SK-N-SH (cell line): ENCODE measurements around the gene FEM1B. TPM values are rescaled to one million over a fixed set of nuclear protein-coding genes. Genes with fewer than 3 reads are reported as not detected.

ENCODE experiments used
- CTCF ChIA-PET: fragments of 300-600, 350-600 bp; formaldehyde crosslinking; extraction: SDS; loops from one replicate; lab custom pipeline; 2021; lab: Yijun Ruan, JAX
- POLR2A ChIA-PET: fragments of 350-600 bp; sonication (Branson Sonifier 250); formaldehyde crosslinking; extraction: SDS; loops from one replicate; lab custom pipeline; 2020; ENCODE audit warnings: antibody characterized with exemption, inconsistent platforms; lab: Yijun Ruan, JAX
- DNase-seq: peaks from one replicate; pipeline ENCODE4 v3.0.0; 2012
- H2AFZ ChIP-seq: fragments of 200-600 bp; sonication (generic); 2 replicates; pipeline ENCODE4 v1.8.1; 2016; ENCODE audit warnings: antibody characterized with exemption, mild to moderate bottlenecking, low read depth
- H3F3A ChIP-seq: fragments of 200-600 bp; sonication (generic); replicated peaks from 2 replicates; pipeline ENCODE3; 2016; ENCODE audit warnings: antibody characterized with exemption, mild to moderate bottlenecking; ENCODE audit not compliant: insufficient read depth
- H3K27ac ChIP-seq, 2 experiments: fragments of 200-500 bp in 1 of 2; fragments of 200-600 bp in 1 of 2; sonication (Bioruptor generic) in 1 of 2; sonication (generic), shearing (Covaris generic) in 1 of 2; 2 replicates each; pipeline versions ENCODE4 v1.5.1 to v1.6.1; 2014 to 2016; ENCODE audit warnings: low read depth in 2 of 2, inconsistent platforms in 1 of 2, low read length in 1 of 2, mild to moderate bottlenecking in 1 of 2, mixed read lengths in 1 of 2
- H3K27me3 ChIP-seq: fragments of 200-600 bp; sonication (generic), shearing (Covaris generic); 2 replicates; pipeline ENCODE4 v1.6.1; 2016; ENCODE audit warnings: mixed run types; ENCODE audit not compliant: insufficient read depth
- H3K36me3 ChIP-seq, 2 experiments: fragments of 200-500 bp in 1 of 2; fragments of 200-600 bp in 1 of 2; sonication (Bioruptor generic) in 1 of 2; sonication (generic) in 1 of 2; replicated peaks in 1 of 2; 2 replicates each; pipeline versions ENCODE3 to v1.5.1; 2014 to 2016; ENCODE audit warnings: low read length in 1 of 2, mild to moderate bottlenecking in 1 of 2; ENCODE audit not compliant: insufficient read depth in 2 of 2, control insufficient read depth in 1 of 2
- H3K4me1 ChIP-seq, 2 experiments: fragments of 200-500 bp in 1 of 2; fragments of 200-600 bp in 1 of 2; sonication (Bioruptor generic) in 1 of 2; sonication (generic), shearing (Covaris generic) in 1 of 2; 2 replicates each; pipeline versions ENCODE4 v1.5.1 to v1.6.1; 2014 to 2016; ENCODE audit warnings: low read depth in 1 of 2, low read length in 1 of 2, mixed run types in 1 of 2; ENCODE audit not compliant: insufficient read depth in 2 of 2, control insufficient read depth in 1 of 2
- H3K4me2 ChIP-seq: fragments of 200-600 bp; sonication (generic), shearing (Covaris generic); 2 replicates; pipeline ENCODE4 v1.6.1; 2017; ENCODE audit warnings: mixed run types
- H3K4me3 ChIP-seq, 2 experiments: fragments of 200-500 bp in 1 of 2; fragments of 200-600 bp in 1 of 2; sonication (Bioruptor generic) in 1 of 2; sonication (generic), shearing (Covaris generic) in 1 of 2; 2 replicates each; pipeline versions ENCODE4 v1.5.1 to v1.8.1; 2014 to 2016; ENCODE audit warnings: low read depth in 2 of 2, inconsistent platforms in 1 of 2, low read length in 1 of 2, mild to moderate bottlenecking in 1 of 2, mixed read lengths in 1 of 2, moderate library complexity in 1 of 2
- H3K79me2 ChIP-seq: fragments of 200-600 bp; sonication (generic); 2 replicates; pipeline ENCODE4 v1.8.1; 2017; ENCODE audit warnings: mild to moderate bottlenecking; ENCODE audit not compliant: insufficient read depth
- H3K9ac ChIP-seq: fragments of 200-600 bp; sonication (generic); 2 replicates; pipeline ENCODE4 v1.6.1; 2017; ENCODE audit warnings: mixed run types
- H3K9me2 ChIP-seq: fragments of 200-600 bp; sonication (generic); 2 replicates; pipeline ENCODE4 v1.6.1; 2017; ENCODE audit warnings: mixed run types
- H3K9me3 ChIP-seq: fragments of 200-600 bp; sonication (generic); 2 replicates; pipeline ENCODE4 v1.6.1; 2017; ENCODE audit warnings: mixed run types, mild to moderate bottlenecking, moderate library complexity
- H4K20me1 ChIP-seq: fragments of 200-600 bp; sonication (generic); 2 replicates; pipeline ENCODE4 v1.6.1; 2017; ENCODE audit warnings: mild to moderate bottlenecking, mixed run types; ENCODE audit not compliant: insufficient read depth
- CHD2 ChIP-seq: fragments of 150-350 bp; IDR thresholded peaks from 2 replicates; pipeline ENCODE4 v1.6.1; 2018; ENCODE audit warnings: low read length; ENCODE audit not compliant: partially characterized antibody
- EP300 ChIP-seq, 2 experiments: IDR thresholded peaks; 2 replicates each; pipeline versions ENCODE4 v1.4.0 to v1.6.1; 2012; ENCODE audit warnings: borderline replicate concordance in 1 of 2, low read depth in 1 of 2, low read length in 1 of 2
- EZH2phosphoT487 ChIP-seq: fragments of 200-600 bp; sonication (generic); IDR thresholded peaks from 2 replicates; pipeline ENCODE4 v1.6.1; 2017; ENCODE audit warnings: low read depth, mixed run types, mild to moderate bottlenecking, antibody characterized with exemption, moderate library complexity, borderline replicate concordance
- FOSL2 ChIP-seq: IDR thresholded peaks from 2 replicates; pipeline ENCODE4 v1.4.0; 2012; ENCODE audit warnings: low read depth, mild to moderate bottlenecking, moderate library complexity, borderline replicate concordance
- FOXM1 ChIP-seq: IDR thresholded peaks from 2 replicates; pipeline ENCODE4 v1.4.0; 2012; ENCODE audit warnings: low read depth, mild to moderate bottlenecking
- JUND ChIP-seq: IDR thresholded peaks from 2 replicates; pipeline ENCODE4 v1.4.0; 2012
- MEF2A ChIP-seq: IDR thresholded peaks from 2 replicates; pipeline ENCODE4 v1.4.0; 2012; ENCODE audit warnings: low read depth, borderline replicate concordance
- MXI1 ChIP-seq: IDR thresholded peaks from 2 replicates; pipeline ENCODE4 v1.6.1; 2012; ENCODE audit warnings: mild to moderate bottlenecking, low read depth, low read length, improper control_type of control experiment
- NFIC ChIP-seq: IDR thresholded peaks from 2 replicates; pipeline ENCODE4 v1.4.0; 2012; ENCODE audit warnings: borderline replicate concordance
- NRF1 ChIP-seq: IDR thresholded peaks from 2 replicates; pipeline ENCODE4 v1.6.1; 2012; ENCODE audit warnings: low read depth, mild to moderate bottlenecking, low read length
- RAD21 ChIP-seq: IDR thresholded peaks from 2 replicates; pipeline ENCODE4 v1.6.1; 2012; ENCODE audit warnings: mild to moderate bottlenecking, low read length
- RCOR1 ChIP-seq: fragments of 150-350 bp; IDR thresholded peaks from 2 replicates; pipeline ENCODE4 v1.6.1; 2017; ENCODE audit warnings: antibody characterized with exemption, low read length
- RXRA ChIP-seq: IDR thresholded peaks from 2 replicates; pipeline ENCODE4 v1.4.0; 2012; ENCODE audit warnings: low read depth, mild to moderate bottlenecking, borderline replicate concordance
- SMC3 ChIP-seq: IDR thresholded peaks from 2 replicates; pipeline ENCODE4 v1.6.1; 2012; ENCODE audit warnings: low read depth, low read length, improper control_type of control experiment
- TEAD4 ChIP-seq: IDR thresholded peaks from 2 replicates; pipeline ENCODE4 v1.4.0; 2012; ENCODE audit warnings: mild to moderate bottlenecking, borderline replicate concordance; ENCODE audit not compliant: insufficient read depth
- YY1 ChIP-seq: IDR thresholded peaks from 2 replicates; pipeline ENCODE4 v1.4.0; 2012; ENCODE audit warnings: low read depth, mild to moderate bottlenecking
- WGBS: methylation state at CpG from one replicate; pipeline ENCODE4 v1.1.6; 2017; ENCODE audit warnings: low lambda C conversion rate; 5-methylcytosine and 5-hydroxymethylcytosine counted together
- polyA plus RNA-seq, 3 experiments: library from polyadenylated mRNA; depleted of rRNA; stranded (reverse); fragments of >200 nt; gene quantifications; 2 replicates each; pipeline ENCODE4 v1.2.3, GENCODE V29; 2012
- TF ChIP-seq, protein P1 (sequence below): IDR thresholded peaks from 2 replicates; pipeline ENCODE4 v1.6.1; 2012; ENCODE audit warnings: mild to moderate bottlenecking, low read depth, low read length, moderate library complexity
- TF ChIP-seq, protein P2 (sequence below): IDR thresholded peaks from 2 replicates; pipeline ENCODE4 v1.4.0; 2012; ENCODE audit warnings: low read depth, borderline replicate concordance
- TF ChIP-seq, protein P3 (sequence below): fragments of 200-600 bp; sonication (generic); IDR thresholded peaks from 2 replicates; pipeline ENCODE4 v1.6.1; 2017; ENCODE audit warnings: antibody characterized with exemption, mild to moderate bottlenecking, moderate library complexity

FEM1B gene
- polyA plus RNA-seq, 1 of the 3 experiments (the other 2 are of a cell fraction): 14.0 TPM

DNA sequence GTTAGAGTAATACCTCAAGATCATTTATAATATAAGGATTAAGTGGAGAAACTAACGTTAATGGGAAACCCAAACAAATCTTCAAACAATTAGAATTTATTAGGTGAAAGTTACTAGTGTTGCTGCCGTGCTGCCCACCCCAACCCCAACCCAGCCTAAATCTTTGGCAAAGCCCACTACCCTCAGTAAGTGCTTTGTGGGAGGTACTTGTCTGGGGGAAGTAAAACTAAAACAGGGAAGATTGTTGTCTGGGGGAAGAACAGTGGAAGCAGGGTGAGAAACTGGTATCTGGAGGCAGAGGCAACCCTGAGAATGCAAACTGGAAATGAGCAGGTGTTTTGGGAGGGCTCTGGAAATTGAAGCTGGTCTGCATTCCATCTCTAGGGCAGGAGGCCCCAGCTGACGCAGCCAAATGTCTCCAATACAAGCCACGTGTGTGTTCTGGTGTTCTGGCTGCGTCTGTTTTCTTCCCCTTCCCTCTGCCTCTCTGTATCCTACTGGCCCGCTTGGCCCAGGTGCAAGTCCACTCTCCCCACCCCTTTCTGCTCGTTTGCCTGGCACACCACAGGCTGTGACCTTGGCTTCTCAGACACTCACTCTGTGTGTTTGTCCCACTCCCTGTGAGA, 32.7 kb downstream of the FEM1B start:
- ChIA-PET POLR2A (interaction anchor here (1.8 kb wide), 1 partner anchor 33 kb away, joined by 5 read pairs; the partner anchor contains the start of gene FEM1B), CTCF (interaction anchor here (0.7 to 1.4 kb wide), 2 partner anchors 58 to 566 kb away, joined by 3 read pairs; no protein-coding TSS in a partner anchor)
- H3K4me3 ChIP-seq: no peak overlapping the region
- no peaks in the 10 kb centered on the region for H4K20me1 ChIP-seq
- WGBS: 78% methylated on average over 7 of the region's 7 CpGs
- H3F3A ChIP-seq: no peaks in the 10 kb centered on the region
- no peaks in the 10 kb centered on the region for H3K9me3 ChIP-seq
- no peaks in the 10 kb centered on the region for H3K79me2 ChIP-seq
- no peak overlapping the region for H2AFZ ChIP-seq
- H3K4me1 ChIP-seq: peaks cover 0 to 9% of the 10 kb centered on the region in 2 experiments; a peak in 1 of 4 replicates
- H3K9me2 ChIP-seq: no peaks in the 10 kb centered on the region
- peak; percentile 21 for DNase-seq
- no peaks in the 10 kb centered on the region for H3K27me3 ChIP-seq
- H3K4me2 ChIP-seq: no peak overlapping the region
- TF ChIP-seq RXRA: no peak
- 0 out of 2 replicates have a peak, but pooled peaks have one; percentile 41 for TF ChIP-seq MXI1
- TF ChIP-seq CHD2: peak; percentile 8
- TF ChIP-seq NRF1: no peak
- no peak for TF ChIP-seq FOXM1
- TF ChIP-seq EP300 (IDR thresholded peaks at IDR 0.05; ENCODE audit: borderline replicate concordance in 1 of 2, low read depth in 1 of 2, low read length in 1 of 2): 0 out of 4 replicates have a peak, but pooled peaks of 1 of the 2 experiments have one; percentile 12
- TF ChIP-seq, protein P1, sequence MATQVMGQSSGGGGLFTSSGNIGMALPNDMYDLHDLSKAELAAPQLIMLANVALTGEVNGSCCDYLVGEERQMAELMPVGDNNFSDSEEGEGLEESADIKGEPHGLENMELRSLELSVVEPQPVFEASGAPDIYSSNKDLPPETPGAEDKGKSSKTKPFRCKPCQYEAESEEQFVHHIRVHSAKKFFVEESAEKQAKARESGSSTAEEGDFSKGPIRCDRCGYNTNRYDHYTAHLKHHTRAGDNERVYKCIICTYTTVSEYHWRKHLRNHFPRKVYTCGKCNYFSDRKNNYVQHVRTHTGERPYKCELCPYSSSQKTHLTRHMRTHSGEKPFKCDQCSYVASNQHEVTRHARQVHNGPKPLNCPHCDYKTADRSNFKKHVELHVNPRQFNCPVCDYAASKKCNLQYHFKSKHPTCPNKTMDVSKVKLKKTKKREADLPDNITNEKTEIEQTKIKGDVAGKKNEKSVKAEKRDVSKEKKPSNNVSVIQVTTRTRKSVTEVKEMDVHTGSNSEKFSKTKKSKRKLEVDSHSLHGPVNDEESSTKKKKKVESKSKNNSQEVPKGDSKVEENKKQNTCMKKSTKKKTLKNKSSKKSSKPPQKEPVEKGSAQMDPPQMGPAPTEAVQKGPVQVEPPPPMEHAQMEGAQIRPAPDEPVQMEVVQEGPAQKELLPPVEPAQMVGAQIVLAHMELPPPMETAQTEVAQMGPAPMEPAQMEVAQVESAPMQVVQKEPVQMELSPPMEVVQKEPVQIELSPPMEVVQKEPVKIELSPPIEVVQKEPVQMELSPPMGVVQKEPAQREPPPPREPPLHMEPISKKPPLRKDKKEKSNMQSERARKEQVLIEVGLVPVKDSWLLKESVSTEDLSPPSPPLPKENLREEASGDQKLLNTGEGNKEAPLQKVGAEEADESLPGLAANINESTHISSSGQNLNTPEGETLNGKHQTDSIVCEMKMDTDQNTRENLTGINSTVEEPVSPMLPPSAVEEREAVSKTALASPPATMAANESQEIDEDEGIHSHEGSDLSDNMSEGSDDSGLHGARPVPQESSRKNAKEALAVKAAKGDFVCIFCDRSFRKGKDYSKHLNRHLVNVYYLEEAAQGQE: no peak
- no peak for TF ChIP-seq SMC3
- TF ChIP-seq TEAD4: no peak
- peak; percentile 51; the same call in 1 of the 2 replicates for TF ChIP-seq RCOR1
- H3K9ac ChIP-seq: no peak overlapping the region
- H3K36me3 ChIP-seq: no peaks in the 10 kb centered on the region
- no peak overlapping the region for H3K27ac ChIP-seq

DNA sequence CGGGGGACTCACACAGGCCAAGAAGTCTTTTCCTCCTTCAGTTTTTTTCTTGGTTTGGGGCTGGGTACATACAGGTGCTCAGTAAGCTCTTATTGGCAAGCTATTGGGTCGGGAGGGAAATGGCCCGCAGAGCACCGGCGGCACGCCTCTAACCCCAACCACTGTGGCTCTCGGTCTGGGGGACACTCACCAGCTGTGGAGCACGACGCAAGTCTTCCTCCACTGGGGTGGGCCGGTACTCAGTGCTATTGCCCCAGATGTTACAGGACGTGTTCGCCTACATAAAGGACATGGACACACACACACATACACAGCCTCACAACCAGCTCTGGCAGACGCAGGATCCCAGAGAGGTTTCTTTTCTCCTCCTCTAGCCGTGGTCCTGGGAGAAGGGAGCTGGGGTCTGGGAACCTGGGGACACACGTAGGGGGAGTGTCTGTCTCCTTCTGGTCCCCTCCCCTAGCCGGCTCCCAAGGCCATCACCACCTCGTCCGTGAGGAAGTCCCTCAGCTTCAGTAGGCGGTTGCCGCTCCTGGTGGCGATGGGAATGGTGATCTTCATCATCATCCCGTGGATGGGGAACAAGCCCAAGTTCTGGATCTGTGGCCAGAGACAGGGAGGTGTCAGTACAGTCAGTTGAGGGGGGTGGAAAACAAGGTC, 33.4 kb downstream of the FEM1B start:
- no peaks in the 10 kb centered on the region for H3K9me2 ChIP-seq
- no peaks in the 10 kb centered on the region for H3F3A ChIP-seq
- H2AFZ ChIP-seq: no peak overlapping the region
- H4K20me1 ChIP-seq: no peaks in the 10 kb centered on the region
- H3K9me3 ChIP-seq: no peaks in the 10 kb centered on the region
- CTCF ChIA-PET: interaction anchor here (0.7 to 2.7 kb wide), 6 partner anchors 58 to 614 kb away, joined by 3 to 12 read pairs (median 3); no protein-coding TSS in a partner anchor
- no peaks in the 10 kb centered on the region for H3K27me3 ChIP-seq
- H3K36me3 ChIP-seq: no peaks in the 10 kb centered on the region
- no peaks in the 10 kb centered on the region for H3K79me2 ChIP-seq
- no peak overlapping the region for H3K9ac ChIP-seq
- peaks cover 0 to 9% of the 10 kb centered on the region in 2 experiments; a peak in 1 of 4 replicates for H3K4me1 ChIP-seq
- H3K4me2 ChIP-seq: no peak overlapping the region
- H3K4me3 ChIP-seq: no peak overlapping the region
- H3K27ac ChIP-seq: no peak overlapping the region
- POLR2A ChIA-PET: interaction anchor here (1.8 kb wide), 1 partner anchor 34 kb away, joined by 5 read pairs; the partner anchor contains the start of gene FEM1B
- DNase-seq: no peak
- WGBS: 90% methylated on average over 15 of the region's 22 CpGs
- TF ChIP-seq JUND: no peak
- TF ChIP-seq MEF2A: no peak
- TF ChIP-seq, protein P2, sequence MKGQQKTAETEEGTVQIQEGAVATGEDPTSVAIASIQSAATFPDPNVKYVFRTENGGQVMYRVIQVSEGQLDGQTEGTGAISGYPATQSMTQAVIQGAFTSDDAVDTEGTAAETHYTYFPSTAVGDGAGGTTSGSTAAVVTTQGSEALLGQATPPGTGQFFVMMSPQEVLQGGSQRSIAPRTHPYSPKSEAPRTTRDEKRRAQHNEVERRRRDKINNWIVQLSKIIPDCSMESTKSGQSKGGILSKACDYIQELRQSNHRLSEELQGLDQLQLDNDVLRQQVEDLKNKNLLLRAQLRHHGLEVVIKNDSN: no peak
- TF ChIP-seq RXRA: no peak
- no peak for TF ChIP-seq NFIC
- no peak for TF ChIP-seq RCOR1
- TF ChIP-seq CHD2: no peak
- TF ChIP-seq, protein P3, sequence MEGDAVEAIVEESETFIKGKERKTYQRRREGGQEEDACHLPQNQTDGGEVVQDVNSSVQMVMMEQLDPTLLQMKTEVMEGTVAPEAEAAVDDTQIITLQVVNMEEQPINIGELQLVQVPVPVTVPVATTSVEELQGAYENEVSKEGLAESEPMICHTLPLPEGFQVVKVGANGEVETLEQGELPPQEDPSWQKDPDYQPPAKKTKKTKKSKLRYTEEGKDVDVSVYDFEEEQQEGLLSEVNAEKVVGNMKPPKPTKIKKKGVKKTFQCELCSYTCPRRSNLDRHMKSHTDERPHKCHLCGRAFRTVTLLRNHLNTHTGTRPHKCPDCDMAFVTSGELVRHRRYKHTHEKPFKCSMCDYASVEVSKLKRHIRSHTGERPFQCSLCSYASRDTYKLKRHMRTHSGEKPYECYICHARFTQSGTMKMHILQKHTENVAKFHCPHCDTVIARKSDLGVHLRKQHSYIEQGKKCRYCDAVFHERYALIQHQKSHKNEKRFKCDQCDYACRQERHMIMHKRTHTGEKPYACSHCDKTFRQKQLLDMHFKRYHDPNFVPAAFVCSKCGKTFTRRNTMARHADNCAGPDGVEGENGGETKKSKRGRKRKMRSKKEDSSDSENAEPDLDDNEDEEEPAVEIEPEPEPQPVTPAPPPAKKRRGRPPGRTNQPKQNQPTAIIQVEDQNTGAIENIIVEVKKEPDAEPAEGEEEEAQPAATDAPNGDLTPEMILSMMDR: no peak
- TF ChIP-seq EP300 (IDR thresholded peaks at IDR 0.05; ENCODE audit: borderline replicate concordance in 1 of 2, low read depth in 1 of 2, low read length in 1 of 2): no peak
- TF ChIP-seq FOSL2: no peak
- no peak for TF ChIP-seq YY1
- TF ChIP-seq RAD21: no peak
- TF ChIP-seq EZH2phosphoT487: no peak
